CD4-positive, alpha-beta T cell (primary cell): ENCODE measurements around the gene ASH1L. TPM values are rescaled to one million over a fixed set of nuclear protein-coding genes. Genes with fewer than 3 reads are reported as not detected.

ENCODE experiments used
- ATAC-seq: fragments of 200-7000 bp; cut with Tn5 transposase; one replicate; pipeline ENCODE4 v1.10.0; 2022; ENCODE audit warnings: mild to moderate bottlenecking; ENCODE audit not compliant: poor library complexity
- CTCF ChIA-PET: fragments of 350-600 bp; sonication (Branson Sonifier 250); formaldehyde crosslinking; loops from one replicate; lab custom pipeline; 2021; ENCODE audit warnings: antibody characterized with exemption, inconsistent platforms; lab: Charles Lee
- POLR2A ChIA-PET: fragments of 350-600 bp; sonication (Branson Sonifier 250); formaldehyde crosslinking; loops from one replicate; lab custom pipeline; 2021; ENCODE audit warnings: antibody characterized with exemption, inconsistent platforms; lab: Charles Lee
- DNase-seq, 14 experiments: peaks; one replicate each; pipeline ENCODE4 v3.0.0-alpha.2; 2013 to 2020; ENCODE audit warnings: mixed read lengths in 2 of 14
- H3K27ac ChIP-seq, 2 donors: one replicate each; pipeline versions ENCODE4 v1.5.1 to v1.7.0; 2013; ENCODE audit warnings: low read length in 2 of 2, low read depth in 1 of 2, mild to moderate bottlenecking in 1 of 2
- H3K27me3 ChIP-seq, 2 experiments: 1 replicate in 1 of 2; 2 replicates in 1 of 2; pipeline versions ENCODE4 v1.6.1 to v1.7.0; 2013; ENCODE audit warnings: low read length in 2 of 2, control low read depth in 1 of 2, mild to moderate bottlenecking in 1 of 2, moderate library complexity in 1 of 2; ENCODE audit not compliant: insufficient read depth in 2 of 2, control insufficient read depth in 1 of 2
- H3K36me3 ChIP-seq: one replicate; pipeline ENCODE4 v1.6.1; 2013; ENCODE audit warnings: low read length, control low read depth; ENCODE audit not compliant: insufficient read depth
- H3K4me1 ChIP-seq: one replicate; pipeline ENCODE4 v1.6.1; 2013; ENCODE audit warnings: low read length, control low read depth; ENCODE audit not compliant: insufficient read depth
- H3K4me3 ChIP-seq: one replicate; pipeline ENCODE4 v1.5.1; 2013; ENCODE audit warnings: mild to moderate bottlenecking, low read length, moderate library complexity
- H3K9me3 ChIP-seq, 2 experiments: 1 replicate in 1 of 2; 2 replicates in 1 of 2; pipeline versions ENCODE4 v1.6.1 to v1.7.0; 2013; ENCODE audit warnings: low read length in 2 of 2, mild to moderate bottlenecking in 2 of 2, control low read depth in 1 of 2, moderate library complexity in 1 of 2; ENCODE audit not compliant: control insufficient read depth in 1 of 2, insufficient read depth in 1 of 2
- H3K27ac Mint-ChIP-seq: one replicate; pipeline ENCODE4 v1.8.0; 2020; ENCODE audit warnings: mixed read lengths
- H3K27me3 Mint-ChIP-seq: one replicate; pipeline ENCODE4 v1.8.0; 2021; ENCODE audit warnings: mixed read lengths
- H3K36me3 Mint-ChIP-seq: one replicate; pipeline ENCODE4 v1.8.0; 2021; ENCODE audit warnings: low read depth, mixed read lengths
- H3K4me1 Mint-ChIP-seq: one replicate; pipeline ENCODE4 v1.8.0; 2021; ENCODE audit warnings: low read depth, mixed read lengths
- H3K4me3 Mint-ChIP-seq: one replicate; pipeline ENCODE4 v1.8.0; 2020; ENCODE audit warnings: mild to moderate bottlenecking, mixed read lengths
- H3K9me3 Mint-ChIP-seq: one replicate; pipeline ENCODE4 v1.8.0; 2020; ENCODE audit warnings: mixed read lengths
- CTCF ChIP-seq: fragments of 200-600 bp; IDR thresholded peaks from one replicate; pipeline ENCODE4 v1.8.0; 2022; ENCODE audit warnings: antibody characterized with exemption, mild to moderate bottlenecking
- intact Hi-C, 2 experiments: fragments of 100-400 bp; cut with DNase I in 1 of 2; cut with micrococcal nuclease in 1 of 2; formaldehyde crosslinking; loops; one replicate each; pipeline versions ENCODE4 v1.15.1 to v1.9.0; 2023 to 2025; cut with DNase I, micrococcal nuclease
- total RNA-seq, 174 experiments: library from RNA in 2 of 174; stranded (reverse) in 2 of 174; gene quantifications; one replicate each; pipeline ENCODE4 v1.2.3 and lab custom pipeline; 2021 to 2026

Gene ASH1L
- total RNA-seq, 2 experiments from 2014 or later: 71.0 to 72.8 TPM

DNA sequence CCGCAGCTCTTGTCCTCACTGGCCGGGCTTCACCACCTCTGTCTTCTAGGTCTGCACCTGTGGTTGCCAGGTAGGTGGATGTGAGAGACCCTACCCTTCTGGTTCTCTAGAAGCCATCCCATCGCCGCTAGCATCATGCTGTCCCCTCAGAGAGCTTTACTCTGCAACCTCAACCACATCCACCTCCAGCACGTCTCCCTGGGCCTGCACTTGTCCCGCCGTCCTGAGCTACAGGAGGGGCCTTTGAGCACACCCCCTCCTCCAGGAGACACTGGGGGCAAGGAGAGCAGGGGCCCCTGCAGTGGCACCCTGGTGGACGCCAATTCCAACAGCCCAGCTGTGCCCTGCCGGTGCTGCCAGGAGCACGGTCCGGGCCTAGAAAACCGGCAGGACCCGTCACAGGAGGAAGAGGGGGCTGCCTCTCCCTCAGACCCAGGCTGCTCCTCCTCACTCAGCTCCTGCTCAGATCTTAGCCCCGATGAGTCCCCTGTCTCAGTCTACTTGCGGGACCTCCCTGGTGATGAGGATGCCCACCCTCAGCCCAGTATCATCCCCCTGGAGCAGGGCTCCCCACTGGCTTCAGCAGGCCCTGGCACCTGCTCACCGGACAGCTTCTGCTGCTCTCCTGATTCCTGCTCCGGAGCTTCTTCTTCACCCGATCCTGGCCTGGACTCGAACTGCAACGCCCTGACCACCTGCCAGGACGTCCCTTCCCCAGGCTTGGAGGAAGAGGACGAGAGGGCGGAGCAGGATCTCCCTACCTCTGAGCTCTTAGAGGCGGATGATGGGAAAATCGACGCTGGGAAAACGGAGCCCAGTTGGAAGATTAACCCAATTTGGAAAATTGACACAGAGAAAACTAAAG lies 240.7 kb downstream of the ASH1L start:
- H3K4me1 ChIP-seq: peaks cover 47% of the 10 kb centered on the region
- CTCF ChIA-PET: interaction anchor here (0.9 to 6.4 kb wide), 6 partner anchors 43 to 78 kb away, joined by 3 to 114 read pairs (median 6); partner anchors contain the start of genes CLK2, ENTREP3 and HCN3

DNA sequence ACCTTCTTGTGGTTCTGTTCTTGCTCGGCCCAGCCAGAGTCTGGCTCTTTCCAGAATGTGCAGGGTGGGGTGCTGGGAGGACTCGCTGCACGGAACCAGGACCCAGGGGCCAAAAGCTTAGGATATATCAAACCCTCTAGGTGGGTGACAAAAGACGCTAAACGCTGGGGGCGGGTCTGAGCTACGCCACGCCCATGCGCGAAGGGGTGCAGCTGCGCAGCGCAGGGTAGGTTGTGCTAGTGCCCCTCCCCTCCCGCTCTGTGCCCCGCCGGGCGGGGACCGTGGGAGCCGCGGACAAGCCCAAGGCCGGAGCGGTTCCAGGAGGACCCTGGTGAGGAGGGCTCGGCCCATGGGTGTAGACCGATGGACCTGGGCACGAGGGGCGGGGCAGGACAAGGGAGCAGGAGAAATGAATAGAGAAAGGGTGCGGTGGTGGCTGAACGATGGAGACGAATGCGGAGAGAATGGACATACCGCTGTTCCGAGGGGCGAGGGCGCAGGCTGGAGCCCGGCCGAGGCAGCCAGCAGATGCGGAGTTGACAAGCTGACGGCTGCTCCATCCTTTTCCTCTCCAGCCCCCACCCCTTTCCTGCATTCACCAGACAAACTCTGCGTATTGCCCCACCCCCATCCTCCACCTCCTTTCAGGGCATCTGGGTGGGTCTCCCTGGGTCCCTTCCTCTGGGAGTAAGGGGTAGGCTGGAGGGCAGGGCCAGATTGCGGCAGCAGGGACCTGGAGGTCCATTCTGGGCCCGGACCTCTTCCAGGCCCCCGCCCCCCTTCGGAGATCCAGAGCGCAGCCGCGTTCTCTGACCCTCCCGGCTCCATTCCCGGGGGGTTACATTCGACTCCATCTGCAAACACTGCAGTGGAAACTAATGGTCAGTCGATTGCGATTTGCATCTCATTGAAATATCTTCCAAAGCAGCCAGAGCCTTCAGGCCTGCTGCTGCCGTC lies 241.7 kb downstream of the ASH1L start, which contains the start of gene RUSC1:
Gene RUSC1 (plus strand): TSS at position 234 of the 957 bp plus-strand sequence. CDS start 880 bp downstream, outside the sequence.
- H3K4me1 Mint-ChIP-seq: peaks cover 40% of the 10 kb centered on the region
- no peaks in the 10 kb centered on the region for H3K27me3 ChIP-seq
- H3K36me3 ChIP-seq: peaks cover 11% of the 10 kb centered on the region
- DNase-seq (peak; percentile 57 to 84 (median 72)), ATAC-seq (peak; percentile 62)
- TF ChIP-seq CTCF: no peak
- CTCF ChIA-PET: interaction anchor here (1.4 to 6.4 kb wide), 2 partner anchors 70 to 114 kb away, joined by 4 to 114 read pairs; no protein-coding TSS in a partner anchor
- intact Hi-C loops: loop anchor here (1.0 to 5.0 kb wide), 3 partner anchors 12 to 271 kb away; no protein-coding TSS in a partner anchor
- peaks cover 46% of the 10 kb centered on the region for H3K4me1 ChIP-seq
- peaks cover 7% of the 10 kb centered on the region for H3K36me3 Mint-ChIP-seq
- H3K9me3 ChIP-seq: no peaks in the 10 kb centered on the region
- no peaks in the 10 kb centered on the region for H3K27me3 Mint-ChIP-seq
- POLR2A ChIA-PET: interaction anchor here (0.6 to 7.1 kb wide), 8 partner anchors 10 to 114 kb away, joined by 3 to 51 read pairs (median 4); partner anchors contain the start of genes CLK2, ENTREP3 and FDPS
- peak within 1 kb of the TSS; percentile 54 for H3K4me3 ChIP-seq
- H3K27ac Mint-ChIP-seq: peak within 1 kb of the TSS; percentile 33
- peak within 1 kb of the TSS; percentile 86 for H3K4me3 Mint-ChIP-seq
- H3K27ac ChIP-seq: no peak within 1 kb of the TSS
- H3K9me3 Mint-ChIP-seq: no peaks in the 10 kb centered on the region

More for the DNA sequence above, 240.7 kb downstream of the ASH1L start:
- no peak overlapping the region for H3K27ac ChIP-seq
- Mint-ChIP-seq H3K27me3 (no peaks in the 10 kb centered on the region), H3K4me1 (peaks cover 43% of the 10 kb centered on the region), H3K9me3 (no peaks in the 10 kb centered on the region), H3K4me3 (peak overlapping the region; percentile 86), H3K27ac (no peak overlapping the region), H3K36me3 (peaks cover 5% of the 10 kb centered on the region)
- H3K36me3 ChIP-seq: peaks cover 11% of the 10 kb centered on the region
- no peak for ATAC-seq
- no peaks in the 10 kb centered on the region for H3K9me3 ChIP-seq
- POLR2A ChIA-PET: interaction anchor here (1.1 to 7.1 kb wide), 7 partner anchors 11 to 70 kb away, joined by 4 to 51 read pairs (median 9); partner anchors contain the start of genes CLK2, ENTREP3, FDPS and SCAMP3
- no peak for TF ChIP-seq CTCF
- H3K27me3 ChIP-seq: no peaks in the 10 kb centered on the region
- H3K4me3 ChIP-seq: no peak overlapping the region
- peak in 1 of 14 experiments; percentile 29 for DNase-seq
- intact Hi-C loops: loop anchor here (1.0 to 5.0 kb wide), 4 partner anchors 44 to 270 kb away; partner anchors contain the start of gene ASH1L (in 1 of the 2)
